Endometrial microvascular endothelial cells (primary cell): ENCODE results near the gene ALG10B. TPM values are rescaled to one million over a fixed set of nuclear protein-coding genes. Genes with fewer than 3 reads are reported as not detected.
"Not testable (repeated sequence)": the region's sequence is repeated elsewhere in the genome, so short reads cannot be mapped to it uniquely, and the experiment has no call there.

Experiments
- in situ Hi-C: cut with HindIII; loops from 2 replicates; pipeline ENCODE4 v1.10.0; 2017; ENCODE audit warnings: low sequenced_read_pairs, low pct_unique_long_range_greater_than_20kb; ENCODE audit errors: inconsistent ontology term
- total RNA-seq: library from RNA; depleted of rRNA; stranded (reverse); fragments of >200 nt; gene quantifications from one replicate; pipeline ENCODE4 v1.2.3, GENCODE V29; 2015; ENCODE audit errors: inconsistent ontology term

The ALG10B gene
- total RNA-seq, result 8.4 TPM

GRCh38 chr12:38316391-38317129 lies at the start of gene ALG10B:
ALG10B (plus strand) TSS chr12:38316774; CDS start chr12:38316894, 120 bp downstream.
- in situ Hi-C loops, result no loop called here

DNA sequence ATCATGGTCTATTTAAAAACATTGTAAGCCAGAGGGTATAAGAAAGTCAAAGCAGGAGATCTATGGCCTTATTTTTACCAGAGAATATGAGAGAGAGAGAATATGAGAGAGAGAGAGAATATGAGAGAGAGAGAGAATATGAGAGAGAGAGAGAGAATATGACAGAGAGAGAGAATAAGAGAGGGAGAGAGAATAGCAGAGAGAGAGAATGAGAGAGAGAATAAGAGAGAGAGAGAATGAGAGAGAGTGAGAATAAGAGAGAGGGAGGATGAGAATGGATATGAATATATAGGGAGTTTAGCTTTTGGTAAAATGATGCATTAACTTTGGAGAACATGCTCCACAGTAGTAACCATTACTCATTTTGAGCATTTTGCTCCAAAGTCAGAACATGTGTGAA lies 48.0 kb upstream of the ALG10B start:
- in situ Hi-C loops, result no loop called here

GRCh38 chr12:38269897-38270296 lies 46.7 kb upstream of the ALG10B start:
- in situ Hi-C loops, result no loop called here

DNA sequence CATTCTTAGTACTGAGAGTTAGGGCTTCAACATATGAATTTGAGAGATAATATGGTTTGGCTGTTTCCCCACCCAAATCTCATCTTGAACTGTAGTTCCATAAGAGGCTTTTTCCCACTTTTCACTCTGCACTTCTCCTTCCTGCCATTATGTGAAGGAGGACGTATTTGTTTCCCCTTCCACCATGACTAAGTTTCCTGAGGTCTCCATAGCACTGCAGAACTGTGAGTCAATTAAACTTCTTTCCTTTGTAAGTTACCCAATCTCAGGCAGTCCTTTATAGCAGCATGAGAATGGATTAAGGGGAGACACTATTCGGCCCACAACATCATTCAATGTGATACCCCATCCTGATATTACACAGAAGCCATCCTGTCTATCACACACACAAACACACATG lies 36.8 kb upstream of the ALG10B start:
- in situ Hi-C loops, result no loop called here

DNA sequence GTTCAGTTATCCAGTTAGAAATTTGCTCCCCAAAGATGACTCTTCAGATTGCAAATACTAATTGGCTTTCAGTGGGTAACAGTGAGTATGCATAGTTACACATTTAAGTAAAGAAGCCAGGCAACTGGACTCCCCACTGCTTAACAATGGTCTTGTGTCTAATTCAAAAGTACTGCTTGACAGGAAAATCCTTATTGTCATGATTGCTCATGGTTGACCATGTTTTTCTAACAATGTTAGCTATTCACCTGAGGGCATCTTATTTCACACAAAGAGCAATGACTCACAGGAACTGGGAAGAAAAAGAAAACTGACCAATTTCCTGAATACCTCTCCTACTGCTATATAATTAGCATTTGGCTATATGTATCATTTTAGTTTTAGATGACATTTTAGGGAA lies 33.7 kb upstream of the ALG10B start:
- in situ Hi-C loops, result no loop called here

GRCh38 chr12:38289396-38289795 lies 27.2 kb upstream of the ALG10B start:
- in situ Hi-C loops, result no loop called here

DNA sequence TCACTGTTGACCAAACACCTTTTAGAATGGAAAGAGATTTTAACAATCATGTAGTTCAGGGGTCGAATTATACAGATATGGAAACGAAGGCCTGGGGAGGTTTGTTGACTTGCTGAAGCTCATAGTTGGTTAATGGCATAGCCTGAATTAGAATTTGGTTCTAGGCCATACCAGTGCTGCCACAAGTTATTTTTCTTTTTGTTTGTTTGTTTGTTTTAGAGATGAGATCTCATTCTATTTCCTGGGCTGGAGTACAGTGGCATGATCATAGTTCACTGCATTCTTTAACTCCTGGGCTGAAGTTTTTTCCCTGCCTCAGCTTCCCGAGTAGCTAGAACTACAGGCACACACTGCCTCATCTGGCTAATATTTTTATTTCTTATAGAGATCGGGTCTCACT lies 25.4 kb upstream of the ALG10B start:
- in situ Hi-C loops, result no loop called here

GRCh38 chr12:38302972-38303371 lies 13.6 kb upstream of the ALG10B start:
- in situ Hi-C loops, result not testable (repeated sequence)

DNA sequence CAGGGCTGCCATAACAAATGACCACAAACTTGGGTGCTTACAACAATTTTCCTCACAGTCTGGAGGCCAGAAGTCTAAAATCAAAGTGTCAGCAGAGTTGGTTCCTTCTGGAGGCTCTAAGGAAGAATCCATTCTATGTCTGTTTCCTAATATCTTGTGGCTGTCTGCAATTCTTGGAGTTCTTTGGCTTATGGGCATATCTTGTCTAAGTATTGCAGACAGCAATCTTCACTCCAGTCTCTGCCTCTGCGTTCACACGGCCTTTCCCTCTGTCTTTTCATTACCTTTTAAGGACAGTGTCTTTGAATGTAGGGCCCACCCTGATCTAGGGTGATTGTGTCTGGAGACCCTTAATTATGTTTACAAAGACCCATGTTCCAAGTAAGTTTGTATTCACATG lies 5.4 kb downstream of the ALG10B start:
- in situ Hi-C loops, result not testable (repeated sequence)

GRCh38 chr12:38324912-38325311 lies 8.3 kb downstream of the ALG10B start:
- in situ Hi-C loops, result no loop called here

DNA sequence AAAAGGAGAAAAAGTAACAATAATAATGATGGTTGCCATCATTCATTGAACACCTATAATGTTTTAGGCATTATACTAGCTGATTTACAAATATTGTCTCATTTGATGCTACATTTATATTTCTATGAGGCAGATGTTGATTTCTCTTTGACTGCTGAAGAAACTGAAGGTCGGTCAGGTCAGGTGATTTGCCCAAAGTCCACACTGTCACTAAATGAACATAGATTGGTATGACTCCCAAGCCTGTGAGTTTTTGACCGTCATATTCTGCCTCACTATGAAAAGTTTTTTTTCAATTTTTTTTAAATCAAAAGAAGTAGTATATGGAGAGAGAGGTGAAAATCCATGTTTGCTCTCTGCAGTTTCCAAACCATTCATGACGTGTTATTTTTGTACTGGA lies 10.8 kb downstream of the ALG10B start:
- in situ Hi-C loops, result no loop called here

- in situ Hi-C loops, result no loop called here
Measured at GRCh38 chr12:38328306-38328895, 11.8 kb downstream of the ALG10B start.

- in situ Hi-C loops, result not testable (repeated sequence)
Measured at GRCh38 chr12:38330414-38330813, 13.8 kb downstream of the ALG10B start.

- in situ Hi-C loops, result no loop called here
Measured at GRCh38 chr12:38332814-38333213, 16.2 kb downstream of the ALG10B start.

DNA sequence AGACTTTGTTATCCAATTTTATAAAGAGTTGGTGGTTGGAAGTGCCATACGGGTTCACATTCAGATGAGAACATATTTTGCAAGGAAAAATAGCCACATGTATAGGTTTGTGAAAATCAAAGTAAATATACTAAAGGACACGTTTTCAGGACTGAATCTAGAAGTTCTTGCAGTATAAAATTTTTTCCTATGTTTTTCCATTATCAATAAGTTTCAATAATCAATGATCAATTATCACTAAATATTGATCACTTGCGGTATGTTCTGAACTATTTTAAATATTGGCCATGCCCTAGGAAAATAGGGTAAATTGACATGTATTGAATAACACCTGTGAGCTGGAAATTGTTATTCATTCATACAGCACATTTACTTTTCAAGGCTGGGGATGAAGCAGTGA lies 25.9 kb downstream of the ALG10B start:
- in situ Hi-C loops, result no loop called here

DNA sequence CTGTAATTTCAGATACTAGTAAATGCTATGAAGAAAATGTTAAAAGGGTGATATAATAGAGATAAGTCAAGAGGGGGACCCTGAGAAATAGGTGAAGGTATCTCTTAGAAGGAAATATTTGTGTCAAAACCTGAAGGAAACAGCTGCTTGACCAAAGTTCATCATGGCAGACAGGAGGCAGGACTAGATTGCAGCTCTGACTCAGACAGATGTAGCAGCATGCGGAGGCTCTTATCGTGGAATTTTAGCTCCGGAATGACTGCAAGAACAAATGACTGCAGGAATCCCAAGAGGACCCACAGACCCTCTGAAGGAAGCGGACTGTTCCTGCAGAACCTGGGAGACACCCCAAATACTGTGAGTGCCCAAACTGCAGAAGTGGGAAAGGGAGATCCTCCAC lies 26.7 kb downstream of the ALG10B start:
- in situ Hi-C loops, result not testable (repeated sequence)

DNA sequence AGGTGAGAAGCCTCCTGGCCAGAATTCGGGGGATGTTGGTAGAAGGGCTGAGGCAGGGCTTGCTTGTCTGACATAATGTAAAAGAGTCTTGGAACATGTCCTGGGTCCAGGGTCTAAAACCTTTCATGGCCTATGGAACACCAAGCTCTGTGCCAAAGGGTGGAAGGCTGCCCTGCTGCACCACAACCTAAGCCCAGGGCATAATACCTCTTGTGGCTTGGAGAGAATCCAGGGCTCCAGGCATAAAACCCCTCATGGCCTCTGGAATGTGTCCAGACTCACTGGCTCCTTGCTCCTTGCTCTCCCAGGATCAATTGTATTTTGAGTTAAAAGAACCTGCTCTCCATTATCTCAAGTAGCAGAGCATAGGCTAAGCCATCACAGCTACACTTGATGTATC lies 27.3 kb downstream of the ALG10B start:
- in situ Hi-C loops, result not testable (repeated sequence)

GRCh38 chr12:38350342-38351174 lies 34.0 kb downstream of the ALG10B start:
- in situ Hi-C loops, result no loop called here

DNA sequence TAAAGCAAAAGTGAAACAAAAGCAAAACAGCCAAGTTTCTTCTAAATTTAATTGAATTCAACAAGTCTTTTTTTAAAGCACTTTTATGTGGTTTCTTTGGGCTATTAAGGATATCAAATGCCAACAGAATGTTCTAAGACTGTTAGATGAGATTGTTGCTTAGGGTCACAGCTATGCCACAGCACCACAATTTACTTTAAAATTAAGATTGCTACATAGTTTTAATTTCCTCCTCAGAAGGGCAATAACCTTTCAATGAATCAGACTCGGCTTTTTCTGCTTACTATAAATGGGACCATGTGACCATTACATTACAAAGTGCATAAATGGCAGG lies 34.6 kb downstream of the ALG10B start:
- in situ Hi-C loops, result not testable (repeated sequence)

DNA sequence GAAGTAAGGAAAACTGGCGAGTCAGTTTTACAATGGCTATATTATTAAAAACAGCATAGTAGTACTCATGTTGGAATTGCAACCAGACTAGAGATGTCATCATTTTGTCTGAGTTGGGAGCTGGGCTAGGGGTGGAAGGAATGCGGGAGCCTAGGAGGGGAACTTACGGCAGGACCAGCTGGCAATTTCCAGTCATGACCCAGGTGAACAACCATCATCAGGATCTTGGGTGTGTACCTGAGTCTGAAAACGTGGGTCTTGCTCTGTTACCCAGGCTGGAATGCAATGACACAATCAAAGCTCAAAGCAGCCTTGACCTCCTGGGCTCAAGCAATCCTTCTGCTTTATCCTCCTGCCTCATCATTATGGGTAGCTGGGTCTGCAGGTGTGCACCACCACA lies 50.9 kb downstream of the ALG10B start:
- in situ Hi-C loops, result no loop called here
